ENCODE results near the gene CHCHD1. TPM values are rescaled to one million over a fixed set of nuclear protein-coding genes. Genes with fewer than 3 reads are reported as not detected.
A peak's percentile ranks its signal among the peaks of the same experiment; 100 is the strongest.

The CHCHD1 gene
- total and polyA plus RNA-seq, 12 donors = 18.6 to 82.1 (median 22.0) TPM

GRCh38 chr10:73779539-73780197 is 2.2 kb upstream of the CHCHD1 start:
- TF ChIP-seq, protein P1, sequence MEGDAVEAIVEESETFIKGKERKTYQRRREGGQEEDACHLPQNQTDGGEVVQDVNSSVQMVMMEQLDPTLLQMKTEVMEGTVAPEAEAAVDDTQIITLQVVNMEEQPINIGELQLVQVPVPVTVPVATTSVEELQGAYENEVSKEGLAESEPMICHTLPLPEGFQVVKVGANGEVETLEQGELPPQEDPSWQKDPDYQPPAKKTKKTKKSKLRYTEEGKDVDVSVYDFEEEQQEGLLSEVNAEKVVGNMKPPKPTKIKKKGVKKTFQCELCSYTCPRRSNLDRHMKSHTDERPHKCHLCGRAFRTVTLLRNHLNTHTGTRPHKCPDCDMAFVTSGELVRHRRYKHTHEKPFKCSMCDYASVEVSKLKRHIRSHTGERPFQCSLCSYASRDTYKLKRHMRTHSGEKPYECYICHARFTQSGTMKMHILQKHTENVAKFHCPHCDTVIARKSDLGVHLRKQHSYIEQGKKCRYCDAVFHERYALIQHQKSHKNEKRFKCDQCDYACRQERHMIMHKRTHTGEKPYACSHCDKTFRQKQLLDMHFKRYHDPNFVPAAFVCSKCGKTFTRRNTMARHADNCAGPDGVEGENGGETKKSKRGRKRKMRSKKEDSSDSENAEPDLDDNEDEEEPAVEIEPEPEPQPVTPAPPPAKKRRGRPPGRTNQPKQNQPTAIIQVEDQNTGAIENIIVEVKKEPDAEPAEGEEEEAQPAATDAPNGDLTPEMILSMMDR (IDR thresholded peaks at IDR 0.05) = no peak
- Histone ChIP-seq H3K27ac (no peak overlapping the region), H3K4me3 (no peak overlapping the region), H3K27me3 (no peaks in the 10 kb centered on the region), H3K4me1 (peaks cover 13 to 62% (median 46%) of the 10 kb centered on the region in 9 donors), H3K36me3 (peaks cover 0 to 58% (median 16%) of the 10 kb centered on the region in 9 donors), H3K9me3 (no peaks in the 10 kb centered on the region)
- intact Hi-C loops (cut with DNase I) = no loop called here
- 77% methylated on average over 3 of the region's 3 CpGs for WGBS, 2 donors
- no peak for DNase-seq
- no peak for ATAC-seq

DNA sequence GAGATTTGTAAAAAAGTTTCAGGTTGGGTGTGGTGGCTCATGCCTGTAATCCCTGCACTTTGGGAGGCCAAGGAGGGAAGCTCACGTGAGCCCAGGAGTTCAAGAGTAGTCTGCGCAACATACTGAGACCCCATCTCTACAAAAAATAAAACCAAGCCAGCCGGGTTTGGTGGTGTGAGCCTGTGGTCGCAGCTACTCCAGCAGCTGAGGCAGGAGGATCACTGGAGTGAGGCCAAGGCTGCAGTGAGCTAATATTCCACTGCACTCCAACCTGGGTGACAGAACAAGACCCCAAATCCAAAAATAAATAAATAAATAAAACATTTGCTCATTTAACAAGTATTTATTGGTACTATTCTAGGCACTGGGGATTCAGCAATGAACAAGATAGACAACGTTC is 1.5 kb upstream of the CHCHD1 start:
- Histone ChIP-seq H3K27ac (no peak overlapping the region), H3K4me1 (peaks cover 9 to 60% (median 43%) of the 10 kb centered on the region in 9 donors), H3K4me3 (no peak overlapping the region), H3K9me3 (no peaks in the 10 kb centered on the region), H3K36me3 (peaks cover 0 to 52% (median 15%) of the 10 kb centered on the region in 9 donors), H3K27me3 (no peaks in the 10 kb centered on the region)
- TF ChIP-seq, protein P1 (IDR thresholded peaks at IDR 0.05) = no peak
- DNase-seq (no peak), ATAC-seq (no peak)
- 79 to 83% methylated on average over 5 of the region's 5 CpGs for WGBS, 2 donors
- intact Hi-C loops (cut with DNase I) = no loop called here

- no peaks in the 10 kb centered on the region for H3K9me3 ChIP-seq
- H3K27me3 ChIP-seq = no peaks in the 10 kb centered on the region
- 29 to 35% methylated on average over 11 of the region's 11 CpGs for WGBS, 2 donors
- H3K27ac ChIP-seq = peak overlapping the region in 7 of 10 donors; percentile 90 to 95 (median 94)
- intact Hi-C loops (cut with DNase I) = no loop called here
- TF ChIP-seq, protein P1 (IDR thresholded peaks at IDR 0.05) = no peak
- peak overlapping the region; percentile 68 to 95 (median 88) for H3K4me3 ChIP-seq
- peaks cover 4 to 53% (median 42%) of the 10 kb centered on the region in 9 donors for H3K4me1 ChIP-seq
- H3K36me3 ChIP-seq = peaks cover 0 to 45% (median 15%) of the 10 kb centered on the region in 9 donors
- ATAC-seq (no peak), DNase-seq (no peak)
Measured at GRCh38 chr10:73780966-73781365, 882 bp upstream of the CHCHD1 start.

DNA sequence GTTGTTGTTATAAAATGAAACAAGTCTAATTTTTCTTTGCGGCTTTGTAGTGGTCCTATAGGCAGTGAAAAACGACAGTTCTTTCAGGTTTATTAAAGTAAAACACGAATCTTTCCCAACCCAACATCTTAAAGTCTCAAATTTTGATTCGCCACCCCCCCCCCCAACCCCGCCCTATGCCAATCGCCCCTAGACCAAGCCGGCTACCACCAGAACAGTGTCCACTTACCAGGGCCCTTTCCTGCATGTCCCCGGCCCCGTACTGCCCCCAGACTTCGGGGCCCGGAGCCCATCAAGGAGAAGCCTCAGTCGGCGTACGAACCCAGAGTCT is 335 bp upstream of the CHCHD1 start:
- no peaks in the 10 kb centered on the region for H3K27me3 ChIP-seq
- H3K9me3 ChIP-seq = no peaks in the 10 kb centered on the region
- H3K27ac ChIP-seq = peak overlapping the region; percentile 67 to 95 (median 93)
- 1% methylated on average over 14 of the region's 14 CpGs for WGBS, 2 donors
- intact Hi-C loops (cut with DNase I) = no loop called here
- TF ChIP-seq, protein P1 (IDR thresholded peaks at IDR 0.05) = no peak
- peaks cover 0 to 40% (median 11%) of the 10 kb centered on the region in 9 donors for H3K36me3 ChIP-seq
- ATAC-seq = peak in 2 of 8 donors; percentile 10 to 15
- H3K4me1 ChIP-seq = peaks cover 4 to 55% (median 41%) of the 10 kb centered on the region in 9 donors
- no peak for DNase-seq
- peak overlapping the region; percentile 68 to 95 (median 88) for H3K4me3 ChIP-seq
